Measurements from ENCODE around the gene ADK.

The ADK gene

GRCh38 chr10:74705358-74705980 is 554.4 kb downstream of the ADK start:
- Histone ChIP-seq H3K36me3 (ENCODE audit: control insufficient read depth, insufficient read depth, low read length) (no peaks in the 10 kb centered on the region), H3K9me3 (ENCODE audit: control insufficient read depth, low read length) (no peaks in the 10 kb centered on the region), H3K27ac (ENCODE audit: low read depth, low read length, severe bottlenecking) (no peak overlapping the region), H3K4me1 (ENCODE audit: control insufficient read depth, insufficient read depth, low read length, poor library complexity, severe bottlenecking) (no peaks in the 10 kb centered on the region), H3K4me3 (ENCODE audit: extremely low read depth, insufficient read depth, low read length, poor library complexity, severe bottlenecking) (no peak overlapping the region)
- WGBS, 2 experiments (ENCODE audit: insufficient coverage in 2 of 2) = 100% methylated on average over 1 of the region's 3 CpGs; no CpG with 5 or more reads in 1 of the 2 experiments

- WGBS, 2 experiments (ENCODE audit: insufficient coverage in 2 of 2) = 79 to 86% methylated on average over 2 of the region's 3 CpGs
- Histone ChIP-seq H3K36me3 (ENCODE audit: control insufficient read depth, insufficient read depth, low read length) (no peaks in the 10 kb centered on the region), H3K9me3 (ENCODE audit: control insufficient read depth, low read length) (no peaks in the 10 kb centered on the region)
Measured at GRCh38 chr10:74706966-74707365, 555.9 kb downstream of the ADK start.

DNA sequence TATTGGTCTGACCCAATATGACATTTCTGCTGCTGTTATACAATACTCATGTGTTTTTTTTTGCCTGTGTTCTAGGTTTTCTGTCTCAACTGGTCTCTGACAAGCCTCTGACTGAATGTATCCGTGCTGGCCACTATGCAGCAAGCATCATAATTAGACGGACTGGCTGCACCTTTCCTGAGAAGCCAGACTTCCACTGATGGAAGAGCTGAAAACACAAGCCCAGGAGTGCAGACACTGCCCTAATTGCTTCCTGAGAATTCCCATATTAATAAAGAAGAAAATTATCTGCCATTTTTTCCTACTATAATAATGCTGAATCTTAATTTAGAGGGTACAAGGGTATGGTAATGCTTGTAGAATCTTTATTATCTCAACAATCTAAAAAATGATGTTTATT is 557.2 kb downstream of the ADK start:
- no peaks in the 10 kb centered on the region for H3K4me1 ChIP-seq (ENCODE audit: control insufficient read depth, insufficient read depth, low read length, poor library complexity, severe bottlenecking)
- H3K4me3 ChIP-seq (ENCODE audit: extremely low read depth, insufficient read depth, low read length, poor library complexity, severe bottlenecking) = no peak overlapping the region
- H3K9me3 ChIP-seq (ENCODE audit: control insufficient read depth, low read length) = no peaks in the 10 kb centered on the region
- H3K27ac ChIP-seq (ENCODE audit: low read depth, low read length, severe bottlenecking) = no peak overlapping the region
- H3K36me3 ChIP-seq (ENCODE audit: control insufficient read depth, insufficient read depth, low read length) = no peaks in the 10 kb centered on the region
- WGBS, 2 experiments (ENCODE audit: insufficient coverage in 2 of 2) = 82 to 86% methylated on average over 2 of the region's 2 CpGs

More at GRCh38 chr10:74706966-74707365, 555.9 kb downstream of the ADK start:
- H3K27ac ChIP-seq (ENCODE audit: low read depth, low read length, severe bottlenecking) = no peak overlapping the region
- H3K4me1 ChIP-seq (ENCODE audit: control insufficient read depth, insufficient read depth, low read length, poor library complexity, severe bottlenecking) = no peaks in the 10 kb centered on the region
- H3K4me3 ChIP-seq (ENCODE audit: extremely low read depth, insufficient read depth, low read length, poor library complexity, severe bottlenecking) = no peak overlapping the region

DNA sequence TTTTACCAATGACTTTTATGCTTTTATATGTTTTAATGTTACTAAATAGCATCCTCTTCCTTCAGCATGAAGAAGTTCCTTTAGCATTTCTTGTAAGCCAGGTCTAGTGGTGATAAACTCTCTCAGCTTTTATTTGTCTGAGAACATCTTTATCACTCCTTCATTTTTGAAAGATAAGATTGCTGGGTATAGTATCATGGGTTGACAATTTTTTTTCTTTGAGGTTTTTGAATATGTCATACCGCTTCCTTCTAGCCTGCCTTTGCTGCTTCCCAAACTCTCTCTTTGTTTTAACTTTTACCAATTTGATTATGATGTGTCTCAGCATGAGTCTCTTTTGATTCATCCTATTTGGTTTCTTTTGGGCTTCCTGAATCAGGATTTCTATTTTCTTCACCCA is 567.2 kb downstream of the ADK start:
- Histone ChIP-seq H3K36me3 (ENCODE audit: control insufficient read depth, insufficient read depth, low read length) (peaks cover 2% of the 10 kb centered on the region), H3K27ac (ENCODE audit: low read depth, low read length, severe bottlenecking) (no peak overlapping the region), H3K9me3 (ENCODE audit: control insufficient read depth, low read length) (peaks cover 14% of the 10 kb centered on the region), H3K4me1 (ENCODE audit: control insufficient read depth, insufficient read depth, low read length, poor library complexity, severe bottlenecking) (no peaks in the 10 kb centered on the region), H3K4me3 (ENCODE audit: extremely low read depth, insufficient read depth, low read length, poor library complexity, severe bottlenecking) (no peak overlapping the region)
- no CpG with 5 or more reads among the region's 1 CpG for WGBS, 2 experiments (ENCODE audit: insufficient coverage in 2 of 2)

DNA sequence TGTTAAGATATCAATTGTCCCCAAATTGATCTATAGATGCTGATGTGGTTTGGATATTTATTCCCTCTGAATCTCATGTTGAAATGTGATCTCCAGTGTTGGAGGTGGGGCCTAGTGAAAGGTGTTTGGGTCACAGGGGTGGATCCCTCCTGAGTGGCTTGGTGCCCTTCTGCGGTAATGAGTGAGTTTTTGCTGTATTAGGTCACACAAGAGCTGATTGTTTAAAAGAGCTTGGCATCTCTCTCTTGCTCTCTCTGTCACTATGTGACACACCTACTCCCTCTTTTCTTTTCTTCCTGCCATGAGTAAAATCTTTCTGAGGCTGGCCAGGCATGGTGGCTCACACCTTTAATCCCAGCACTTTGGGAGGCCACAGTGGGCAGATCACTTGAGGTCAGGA is 577.2 kb downstream of the ADK start:
- H3K4me1 ChIP-seq (ENCODE audit: control insufficient read depth, insufficient read depth, low read length, poor library complexity, severe bottlenecking) = no peaks in the 10 kb centered on the region
- WGBS, 2 experiments (ENCODE audit: insufficient coverage in 2 of 2) = no CpG with 5 or more reads among the region's 1 CpG
- H3K36me3 ChIP-seq (ENCODE audit: control insufficient read depth, insufficient read depth, low read length) = no peaks in the 10 kb centered on the region
- H3K4me3 ChIP-seq (ENCODE audit: extremely low read depth, insufficient read depth, low read length, poor library complexity, severe bottlenecking) = no peak overlapping the region
- no peak overlapping the region for H3K27ac ChIP-seq (ENCODE audit: low read depth, low read length, severe bottlenecking)
- H3K9me3 ChIP-seq (ENCODE audit: control insufficient read depth, low read length) = peaks cover 3% of the 10 kb centered on the region

DNA sequence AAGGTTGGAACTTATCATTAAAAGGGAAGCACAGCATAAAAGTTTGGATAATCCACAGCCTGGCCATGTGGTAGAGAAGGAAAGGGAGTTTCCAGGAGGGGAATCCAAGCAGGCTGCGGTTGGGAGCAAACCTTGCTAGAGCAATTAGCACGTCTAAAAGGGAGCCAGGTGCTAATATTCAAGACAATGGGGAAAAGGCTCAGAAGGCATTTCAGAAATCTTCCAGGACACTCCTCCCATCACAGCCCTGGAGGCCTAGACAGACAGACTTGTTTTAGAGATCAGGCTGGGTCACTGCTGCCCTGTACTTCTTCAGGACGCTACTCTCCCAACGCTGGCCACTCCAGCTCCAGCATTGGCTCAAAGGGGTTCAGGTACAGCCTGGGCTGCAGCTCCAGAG is 579.2 kb downstream of the ADK start:
- peaks cover 3% of the 10 kb centered on the region for H3K9me3 ChIP-seq (ENCODE audit: control insufficient read depth, low read length)
- H3K4me3 ChIP-seq (ENCODE audit: extremely low read depth, insufficient read depth, low read length, poor library complexity, severe bottlenecking) = no peak overlapping the region
- 20 to 47% methylated on average over 3 to 4 of the region's 4 CpGs for WGBS, 2 experiments (ENCODE audit: insufficient coverage in 2 of 2)
- no peaks in the 10 kb centered on the region for H3K36me3 ChIP-seq (ENCODE audit: control insufficient read depth, insufficient read depth, low read length)
- no peak overlapping the region for H3K27ac ChIP-seq (ENCODE audit: low read depth, low read length, severe bottlenecking)
- H3K4me1 ChIP-seq (ENCODE audit: control insufficient read depth, insufficient read depth, low read length, poor library complexity, severe bottlenecking) = no peaks in the 10 kb centered on the region

- Histone ChIP-seq H3K4me3 (ENCODE audit: extremely low read depth, insufficient read depth, low read length, poor library complexity, severe bottlenecking) (no peak overlapping the region), H3K9me3 (ENCODE audit: control insufficient read depth, low read length) (peaks cover 3% of the 10 kb centered on the region), H3K27ac (ENCODE audit: low read depth, low read length, severe bottlenecking) (no peak overlapping the region), H3K4me1 (ENCODE audit: control insufficient read depth, insufficient read depth, low read length, poor library complexity, severe bottlenecking) (no peaks in the 10 kb centered on the region), H3K36me3 (ENCODE audit: control insufficient read depth, insufficient read depth, low read length) (no peaks in the 10 kb centered on the region)
- no CpG with 5 or more reads among the region's 1 CpG for WGBS, 2 experiments (ENCODE audit: insufficient coverage in 2 of 2)
Measured at GRCh38 chr10:74733612-74734011, 582.6 kb downstream of the ADK start.

GRCh38 chr10:74736029-74736428 is 585.0 kb downstream of the ADK start:
- WGBS, 2 experiments (ENCODE audit: insufficient coverage in 2 of 2) = no CpG with 5 or more reads among the region's 2 CpGs
- H3K4me1 ChIP-seq (ENCODE audit: control insufficient read depth, insufficient read depth, low read length, poor library complexity, severe bottlenecking) = no peaks in the 10 kb centered on the region
- no peaks in the 10 kb centered on the region for H3K36me3 ChIP-seq (ENCODE audit: control insufficient read depth, insufficient read depth, low read length)
- H3K9me3 ChIP-seq (ENCODE audit: control insufficient read depth, low read length) = peaks cover 3% of the 10 kb centered on the region
- no peak overlapping the region for H3K27ac ChIP-seq (ENCODE audit: low read depth, low read length, severe bottlenecking)
- no peak overlapping the region for H3K4me3 ChIP-seq (ENCODE audit: extremely low read depth, insufficient read depth, low read length, poor library complexity, severe bottlenecking)

- H3K4me1 ChIP-seq (ENCODE audit: control insufficient read depth, insufficient read depth, low read length, poor library complexity, severe bottlenecking) = no peaks in the 10 kb centered on the region
- no peak overlapping the region for H3K4me3 ChIP-seq (ENCODE audit: extremely low read depth, insufficient read depth, low read length, poor library complexity, severe bottlenecking)
- no peaks in the 10 kb centered on the region for H3K9me3 ChIP-seq (ENCODE audit: control insufficient read depth, low read length)
- no peaks in the 10 kb centered on the region for H3K36me3 ChIP-seq (ENCODE audit: control insufficient read depth, insufficient read depth, low read length)
- no peak overlapping the region for H3K27ac ChIP-seq (ENCODE audit: low read depth, low read length, severe bottlenecking)
- WGBS, 2 experiments (ENCODE audit: insufficient coverage in 2 of 2) = 88 to 89% methylated on average over 1 of the region's 1 CpG
Measured at GRCh38 chr10:74738052-74738451, 587.0 kb downstream of the ADK start.

GRCh38 chr10:74738542-74738941 is 587.5 kb downstream of the ADK start:
- Histone ChIP-seq H3K27ac (ENCODE audit: low read depth, low read length, severe bottlenecking) (no peak overlapping the region), H3K9me3 (ENCODE audit: control insufficient read depth, low read length) (no peaks in the 10 kb centered on the region), H3K4me1 (ENCODE audit: control insufficient read depth, insufficient read depth, low read length, poor library complexity, severe bottlenecking) (no peaks in the 10 kb centered on the region), H3K4me3 (ENCODE audit: extremely low read depth, insufficient read depth, low read length, poor library complexity, severe bottlenecking) (no peak overlapping the region), H3K36me3 (ENCODE audit: control insufficient read depth, insufficient read depth, low read length) (no peaks in the 10 kb centered on the region)
- WGBS, 2 experiments (ENCODE audit: insufficient coverage in 2 of 2) = 86% methylated on average over 1 of the region's 3 CpGs; no CpG with 5 or more reads in 1 of the 2 experiments

- Histone ChIP-seq H3K4me3 (ENCODE audit: extremely low read depth, insufficient read depth, low read length, poor library complexity, severe bottlenecking) (no peak overlapping the region), H3K36me3 (ENCODE audit: control insufficient read depth, insufficient read depth, low read length) (no peaks in the 10 kb centered on the region), H3K4me1 (ENCODE audit: control insufficient read depth, insufficient read depth, low read length, poor library complexity, severe bottlenecking) (no peaks in the 10 kb centered on the region), H3K27ac (ENCODE audit: low read depth, low read length, severe bottlenecking) (no peak overlapping the region), H3K9me3 (ENCODE audit: control insufficient read depth, low read length) (no peaks in the 10 kb centered on the region)
- 78 to 82% methylated on average over 8 to 9 of the region's 10 CpGs for WGBS, 2 experiments (ENCODE audit: insufficient coverage in 2 of 2)
Measured at GRCh38 chr10:74738985-74739567, 588.1 kb downstream of the ADK start.

All from mesodermal cell (in vitro differentiated cells).